Hindlimb muscle (tissue), 1 donor: ENCODE data around the gene FBXW12. TPM values are rescaled to one million over a fixed set of nuclear protein-coding genes. Genes with fewer than 3 reads are reported as not detected.

Experiments used
- DNase-seq: peaks from one replicate; pipeline ENCODE4 v3.0.0-alpha.2; 2013
- polyA plus RNA-seq: library from polyadenylated mRNA; unstranded; fragments of 120-200 nt; gene quantifications from one replicate; pipeline ENCODE4 v1.2.1, GENCODE V29; 2013; ENCODE audit not compliant: insufficient read length

FBXW12 gene
- polyA plus RNA-seq, 1 donor, result 0.14 TPM

DNA sequence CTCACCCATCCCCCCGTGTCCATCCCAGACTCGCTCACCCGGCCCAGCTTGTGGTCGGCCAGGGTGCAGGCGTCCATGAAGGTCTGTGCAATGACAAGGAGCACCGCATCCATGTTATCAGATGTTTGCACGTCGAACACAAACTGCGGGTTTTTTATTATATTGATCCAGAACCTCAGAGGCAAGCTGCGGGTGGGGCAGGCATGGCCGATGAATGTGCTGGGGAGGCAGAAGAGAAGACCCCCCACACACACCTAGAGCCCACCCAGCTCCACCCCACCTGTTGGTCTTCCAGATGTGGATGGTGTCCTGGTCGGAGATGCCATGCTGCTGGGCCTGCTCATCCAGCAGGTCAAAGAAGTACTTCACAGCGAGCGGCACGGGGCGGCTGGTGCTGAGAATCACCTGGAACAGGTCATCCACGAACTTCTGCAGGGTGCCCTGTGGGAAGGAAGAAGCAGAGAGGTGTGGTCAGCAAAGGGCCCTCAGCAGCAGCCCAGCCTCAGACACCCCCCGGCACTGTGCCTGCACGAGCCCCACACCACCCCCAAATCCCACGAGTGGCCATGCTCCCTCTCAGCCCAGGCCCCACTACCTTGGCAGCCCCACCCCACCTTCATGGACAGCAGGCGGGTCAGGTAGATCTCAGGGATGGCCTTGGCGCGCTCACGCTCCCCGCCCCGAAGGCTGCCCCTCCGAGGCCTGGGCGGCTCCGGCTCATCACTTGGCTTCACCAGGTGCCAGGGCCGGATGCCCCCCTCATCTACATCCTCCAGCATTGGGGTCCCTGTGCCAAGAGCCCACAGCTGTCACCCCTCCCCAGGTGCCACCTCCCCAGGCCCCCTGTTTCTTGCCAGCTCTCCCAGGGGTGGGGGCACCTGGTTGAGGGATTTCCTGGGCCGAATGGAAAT is 37.5 kb downstream of the FBXW12 start:
- DNase-seq, result no peak

DNA sequence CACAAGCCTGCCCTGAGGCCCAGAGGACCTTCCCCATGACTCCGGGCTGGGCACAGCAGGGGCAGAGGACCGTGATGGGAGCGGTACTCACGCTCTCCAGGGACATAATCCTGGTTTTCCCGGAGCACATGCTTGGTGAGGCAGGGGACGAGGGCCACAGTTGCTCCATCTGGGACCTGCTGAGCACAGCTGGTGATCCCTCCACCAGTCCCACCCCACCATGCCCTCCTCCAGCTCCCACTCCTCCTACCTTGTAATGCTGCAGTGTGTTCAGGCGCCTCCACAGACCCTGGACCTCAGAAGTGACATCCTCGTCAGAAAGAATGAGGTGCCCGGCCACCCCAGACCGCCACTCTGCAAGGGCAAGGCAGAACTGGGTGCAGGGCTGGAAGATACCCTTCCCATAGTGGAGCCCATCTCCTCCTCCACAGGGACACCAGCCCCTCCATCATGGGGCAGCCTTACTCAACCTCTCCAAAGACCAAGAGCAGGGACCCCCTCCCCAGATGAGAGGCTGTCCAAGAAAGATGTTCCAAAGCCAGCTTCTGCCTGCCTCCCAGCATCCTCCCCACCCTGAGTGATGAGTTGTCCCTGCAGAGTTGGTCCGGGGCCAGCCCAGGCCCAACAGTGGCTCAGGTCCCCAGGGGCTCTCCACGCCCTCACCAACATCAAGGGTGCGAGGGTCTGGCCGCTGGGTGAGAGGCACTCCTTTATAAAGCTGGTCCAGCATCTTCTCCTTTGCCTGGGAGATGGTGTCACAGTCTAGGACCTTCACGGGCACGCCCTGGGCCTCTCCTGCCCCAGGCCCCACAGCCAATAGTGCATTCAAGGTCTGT is 38.4 kb downstream of the FBXW12 start:
- DNase-seq, result no peak

DNA sequence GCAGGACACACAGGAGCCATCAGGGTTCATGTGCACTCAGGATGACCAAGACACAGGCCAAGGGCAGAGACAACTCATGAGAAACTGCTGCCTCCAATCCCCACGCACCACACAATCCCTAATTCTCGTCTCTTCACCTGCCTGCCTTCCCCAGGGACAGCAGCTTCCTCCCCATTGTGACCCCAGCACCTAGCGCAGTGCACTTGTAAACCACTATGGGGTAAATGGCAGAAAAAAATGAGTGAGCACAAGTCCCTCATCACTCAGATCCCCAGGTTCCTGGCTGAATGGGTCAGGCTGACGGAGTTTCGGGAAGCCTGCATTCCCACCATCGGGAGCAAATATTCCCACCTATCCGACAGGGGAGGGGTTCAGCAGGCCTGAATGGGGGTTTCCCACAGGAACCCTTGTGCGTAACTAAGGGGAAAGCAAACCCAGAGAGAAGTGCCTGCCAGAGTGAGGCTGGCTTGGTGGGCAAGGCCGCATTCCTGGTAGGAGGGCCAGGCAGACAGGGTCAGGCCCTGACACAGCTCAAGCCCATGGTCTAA is 39.1 kb downstream of the FBXW12 start:
- DNase-seq, result no peak

DNA sequence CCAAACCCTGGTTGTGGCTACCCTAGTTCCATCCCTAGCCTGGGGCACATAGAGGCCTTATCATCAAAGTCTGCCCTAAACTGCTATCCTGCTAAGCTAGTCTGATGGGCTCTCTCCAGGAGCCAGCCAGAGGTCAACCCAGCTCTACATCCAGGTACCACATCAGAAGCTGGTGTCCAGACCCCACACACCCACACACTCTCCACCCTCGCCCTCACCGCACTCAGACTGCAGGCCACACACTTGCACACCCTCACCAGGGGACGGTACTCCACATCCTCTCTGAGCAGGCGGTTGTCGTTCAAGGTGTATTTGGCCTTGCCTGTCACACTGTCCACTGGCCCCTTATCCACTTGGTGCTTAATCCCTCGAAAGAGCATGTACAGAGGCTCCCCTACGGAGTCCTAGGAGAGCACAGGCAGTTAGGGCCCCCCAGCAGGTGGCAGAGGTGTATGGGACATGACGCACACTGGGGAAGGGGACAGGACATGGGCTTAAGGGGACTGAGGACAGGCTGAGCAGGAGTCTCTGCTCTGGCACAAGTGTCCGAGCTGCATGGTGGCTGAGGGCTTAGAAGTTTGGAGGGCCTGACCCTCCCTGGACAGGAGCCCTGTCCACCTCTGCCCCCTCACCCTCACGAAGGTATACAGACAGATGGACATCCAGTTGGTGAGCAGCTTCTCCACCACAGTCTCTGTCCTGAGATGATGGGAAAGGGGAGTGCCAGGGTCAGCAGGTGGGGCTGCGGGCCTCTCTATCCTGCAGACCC is 39.8 kb downstream of the FBXW12 start:
- DNase-seq, result no peak

DNA sequence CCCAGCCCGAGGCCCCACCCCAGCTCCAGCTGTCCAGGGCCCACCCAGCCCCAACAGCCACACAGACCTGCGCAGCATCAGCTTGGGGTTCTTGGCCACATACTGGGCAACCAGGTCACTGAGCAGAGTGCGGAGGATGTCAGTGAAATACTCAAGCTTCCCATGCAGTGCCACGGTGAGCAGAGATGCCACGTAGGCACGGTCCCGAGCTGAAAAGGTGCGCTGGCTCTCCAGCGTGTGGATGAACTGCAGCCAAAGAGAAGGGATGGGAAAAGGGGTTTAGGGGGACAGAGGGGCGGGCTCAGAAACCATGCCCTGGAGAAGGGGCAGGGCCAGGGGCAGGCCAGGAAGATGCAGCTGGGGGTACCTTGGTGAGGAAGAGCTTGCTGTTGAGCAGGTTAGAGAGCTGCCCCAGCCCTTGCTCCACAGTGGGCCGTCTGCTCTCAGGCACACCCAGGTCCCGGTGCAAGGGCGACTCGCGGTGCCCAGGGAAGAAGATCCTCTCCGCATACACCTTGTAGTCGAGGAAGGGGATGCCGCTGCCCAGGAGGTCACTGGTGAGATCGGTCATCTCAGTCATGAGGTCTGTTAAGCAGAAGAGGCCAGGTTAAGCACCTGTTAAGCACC is 40.5 kb downstream of the FBXW12 start:
- no peak for DNase-seq

DNA sequence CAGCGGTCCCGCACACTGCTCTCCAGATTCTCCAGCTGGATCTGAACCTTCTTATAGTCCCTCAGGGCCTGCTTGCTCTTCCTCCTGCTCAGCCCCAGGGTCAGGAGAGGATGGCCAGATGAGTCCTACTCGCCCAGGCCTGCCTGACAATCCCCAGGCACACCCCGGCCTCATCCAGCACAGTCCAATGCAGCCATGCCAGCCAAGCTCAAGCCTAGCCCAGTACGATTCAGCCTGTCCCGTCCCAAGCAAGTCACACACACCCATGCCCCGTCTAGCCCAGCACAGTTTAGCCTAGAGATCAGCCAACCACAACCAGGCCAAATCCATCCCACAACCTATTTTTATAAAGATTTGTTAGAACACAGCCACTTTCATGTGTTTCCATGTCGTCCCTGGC is 41.1 kb downstream of the FBXW12 start:
- no peak for DNase-seq

DNA sequence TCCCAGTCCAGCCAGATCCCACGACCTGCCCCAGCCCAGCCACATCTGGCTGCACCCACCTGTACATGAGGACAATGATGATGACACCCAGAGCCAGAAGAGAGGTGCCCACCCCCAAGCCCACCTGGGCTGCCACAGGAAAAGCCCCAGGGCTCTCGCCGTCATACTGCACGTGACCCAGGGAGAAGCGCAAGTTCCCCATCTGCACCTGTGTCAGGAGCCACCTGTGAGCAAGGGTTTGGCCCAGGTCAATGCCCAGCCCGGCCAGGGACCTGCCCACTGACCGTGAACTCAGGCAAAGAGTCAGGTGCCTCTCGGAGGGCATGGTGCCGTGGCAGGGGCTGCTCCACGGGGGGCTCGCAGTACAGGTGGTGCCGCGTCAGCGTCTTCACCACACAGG is 41.6 kb downstream of the FBXW12 start:
- DNase-seq, result no peak

DNA sequence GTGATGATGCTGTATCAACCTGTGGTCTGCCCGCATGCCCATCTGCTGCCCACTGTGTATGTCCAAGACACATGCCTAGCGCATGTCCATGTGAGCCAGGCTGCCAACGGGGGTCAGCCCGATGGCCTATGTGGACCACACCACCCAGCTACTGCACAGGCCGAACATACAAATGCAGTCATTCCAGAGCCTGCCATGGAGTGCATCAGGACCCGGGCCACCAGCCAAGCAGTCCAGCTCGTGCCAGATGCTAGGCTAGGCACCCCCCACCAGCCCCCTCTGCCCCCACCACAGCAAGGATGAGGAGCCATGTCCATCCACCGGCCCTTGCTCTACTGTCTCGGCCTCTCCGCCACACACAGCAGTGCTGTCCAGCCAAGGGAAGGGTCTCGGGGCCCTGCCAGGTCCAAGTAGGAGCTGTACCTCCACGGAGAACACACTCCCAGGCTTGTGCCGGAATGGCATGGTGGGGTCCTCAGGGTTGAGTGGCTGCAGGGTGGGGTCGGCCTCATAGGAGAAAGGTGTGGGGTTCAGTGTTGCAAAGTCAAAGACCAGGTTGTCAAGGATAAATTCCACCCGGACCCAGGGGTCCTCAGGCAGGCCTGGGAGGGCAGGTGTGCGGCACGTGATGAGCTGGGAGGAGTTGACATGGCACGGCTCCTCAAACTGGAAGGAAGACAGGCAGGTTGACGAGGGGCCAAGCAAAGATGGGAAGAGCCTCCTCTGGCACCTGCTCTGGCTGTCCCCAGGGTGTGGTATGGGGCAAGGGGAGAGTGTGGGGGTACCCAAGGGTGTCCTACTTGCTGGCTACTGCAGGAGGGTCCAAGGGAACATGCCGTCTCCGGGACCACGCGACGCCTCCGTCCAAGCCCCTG is 42.6 kb downstream of the FBXW12 start:
- DNase-seq, result no peak

DNA sequence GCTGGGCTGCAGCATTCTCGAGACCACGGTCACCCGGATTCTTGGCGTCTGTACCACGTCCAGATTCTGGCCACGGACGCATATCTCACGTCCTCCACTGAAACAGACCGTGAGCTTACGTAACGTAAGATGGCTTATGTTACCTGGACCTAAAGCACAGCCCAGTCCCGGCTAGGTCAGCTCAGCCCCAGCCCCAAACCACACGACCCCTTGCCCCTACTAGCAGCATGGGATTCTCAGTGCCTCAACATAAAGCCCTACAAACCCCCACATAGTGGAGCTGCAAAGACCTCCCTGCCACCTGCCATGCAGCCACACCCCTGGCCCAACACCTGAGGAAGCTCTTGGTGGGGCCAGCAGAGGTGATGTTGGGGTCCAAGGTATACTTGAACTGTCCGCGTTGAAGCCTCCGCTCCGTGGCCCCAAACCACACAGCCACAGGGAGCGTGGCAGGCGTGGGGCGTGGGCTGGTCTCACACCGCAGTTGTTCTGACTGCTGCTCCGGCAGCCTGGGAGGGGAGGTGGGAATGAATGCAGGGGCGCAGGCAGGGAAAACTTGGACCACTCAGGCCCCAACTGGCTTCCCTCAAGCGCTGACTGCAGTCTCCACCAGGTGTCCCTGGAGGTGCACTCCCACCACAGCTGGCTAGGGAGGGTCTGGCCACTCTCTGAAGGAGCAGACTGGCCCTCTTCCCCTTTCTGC is 43.4 kb downstream of the FBXW12 start:
- DNase-seq, result no peak

DNA sequence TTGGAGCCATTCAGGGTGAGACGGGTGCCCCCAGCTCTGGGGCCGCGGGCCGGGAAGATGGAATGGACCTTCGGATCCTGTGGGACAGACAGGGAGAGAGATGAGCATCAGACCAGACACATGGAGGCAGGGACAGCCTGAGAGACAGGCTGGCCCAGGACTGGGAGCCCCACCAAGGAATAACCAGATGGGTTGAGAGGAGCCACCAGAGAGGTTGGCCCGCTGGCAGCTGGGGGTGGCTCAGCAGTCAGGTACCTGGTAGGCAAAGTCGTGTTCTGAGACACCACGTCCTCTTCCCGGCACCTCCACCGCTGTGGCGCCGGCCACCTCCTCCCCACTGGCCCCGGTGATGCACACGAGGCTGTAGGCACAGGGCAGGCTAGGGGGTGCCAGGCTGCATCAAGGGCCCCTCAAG is 44.1 kb downstream of the FBXW12 start:
- no peak for DNase-seq

DNA sequence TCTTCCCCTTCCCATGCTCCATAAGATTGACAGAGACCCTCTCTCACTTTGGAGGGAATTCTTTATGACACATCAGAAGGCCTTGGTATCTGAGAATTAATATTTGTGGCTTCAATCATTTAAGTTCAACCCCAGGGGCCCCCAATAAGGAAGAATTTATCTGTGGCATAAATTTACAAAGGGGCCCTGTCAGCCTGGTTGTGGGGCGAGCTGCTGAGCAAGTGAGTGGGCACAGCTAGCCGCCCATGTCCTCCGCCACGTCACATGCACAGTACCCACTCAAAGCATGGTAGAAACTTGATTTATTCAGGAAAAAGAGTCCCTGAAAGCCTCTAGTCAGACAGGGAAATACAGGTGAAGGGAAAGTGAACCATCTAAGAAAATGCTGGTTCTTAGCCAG is 44.5 kb downstream of the FBXW12 start:
- no peak for DNase-seq

DNA sequence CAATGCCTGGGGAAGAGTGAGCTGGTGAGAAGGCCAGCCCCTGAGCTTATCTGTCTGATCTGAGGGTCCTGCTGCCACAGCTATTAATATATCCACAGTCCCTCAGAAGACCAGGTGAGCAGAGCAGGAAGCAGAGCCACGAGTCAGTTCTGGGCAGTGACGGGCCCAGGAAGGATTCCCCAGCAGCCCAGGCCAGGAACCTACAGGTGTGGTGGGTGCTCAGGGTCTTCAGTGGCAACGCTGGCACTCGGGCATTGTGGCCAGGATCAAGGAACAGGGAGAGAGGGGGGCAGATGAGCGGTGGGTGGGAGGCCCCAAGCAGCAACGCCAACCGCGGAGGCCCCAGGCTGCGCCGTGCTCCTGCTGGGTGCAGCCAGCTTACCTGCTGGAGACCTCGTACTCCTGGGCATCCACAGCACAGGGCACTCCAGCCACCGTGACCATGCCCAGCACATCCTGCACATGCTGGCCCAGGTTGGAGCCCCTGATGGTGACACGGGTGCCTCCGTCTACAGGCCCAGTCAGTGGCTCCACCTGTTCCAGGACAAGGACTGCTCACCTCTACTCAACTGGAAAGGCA is 45.6 kb downstream of the FBXW12 start:
- DNase-seq, result no peak

DNA sequence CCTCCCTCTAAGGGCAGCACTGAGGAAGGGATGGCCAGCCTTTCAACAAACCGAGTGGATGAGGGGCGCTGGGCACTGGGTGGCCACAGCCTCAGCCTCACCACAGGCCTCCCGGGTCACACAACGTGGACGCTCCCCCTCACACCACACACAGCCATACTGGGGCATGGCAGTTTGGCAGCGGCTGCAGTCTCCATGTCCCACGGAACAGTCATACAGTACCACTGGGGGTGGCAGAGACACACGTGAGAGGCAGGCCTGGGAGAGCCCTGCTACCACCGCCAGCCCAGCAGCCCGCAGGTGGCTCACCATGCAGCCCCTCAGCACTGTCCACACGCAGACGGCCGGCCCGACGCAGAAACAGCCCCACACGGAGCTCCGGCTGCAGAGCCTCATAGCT is 46.1 kb downstream of the FBXW12 start:
- DNase-seq, result no peak

DNA sequence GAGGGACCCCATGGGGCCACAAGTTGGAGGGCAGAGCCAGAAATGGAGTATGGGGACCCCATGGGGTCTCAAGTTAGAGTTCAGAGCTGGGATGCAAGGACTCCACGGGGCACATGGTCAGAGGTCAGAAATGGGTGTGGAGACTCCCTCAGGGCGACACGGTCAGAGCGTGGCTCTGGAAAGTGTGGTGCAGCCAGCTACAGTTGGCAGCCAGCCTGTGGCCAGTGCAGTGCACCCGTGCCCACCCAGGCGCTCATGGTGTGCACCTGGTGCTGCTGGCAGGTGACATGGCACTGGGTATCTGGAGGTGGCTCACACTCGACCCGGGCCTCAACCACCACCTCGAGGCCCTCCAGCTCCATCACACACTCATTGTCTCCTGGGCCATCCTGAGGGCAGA is 46.6 kb downstream of the FBXW12 start:
- no peak for DNase-seq

DNA sequence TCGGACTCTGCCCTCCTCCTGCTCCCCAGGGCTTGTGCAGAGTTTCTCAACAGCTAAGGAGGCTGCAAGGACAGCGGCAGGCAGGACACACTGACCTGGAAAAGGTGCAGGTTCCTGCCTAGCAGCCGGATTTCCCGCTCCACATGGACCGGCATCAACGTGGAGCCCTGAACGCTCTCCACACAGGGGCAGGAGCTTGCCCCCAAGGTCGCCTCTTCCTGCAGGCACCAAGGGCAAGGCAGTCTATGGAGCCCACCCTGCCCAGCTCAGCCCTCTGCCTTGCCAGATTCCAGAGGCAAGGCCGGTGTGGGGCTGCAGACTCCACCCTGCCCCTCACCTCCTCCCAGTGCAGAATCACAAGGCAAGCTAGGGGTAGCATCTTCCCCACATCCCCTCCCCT is 47.1 kb downstream of the FBXW12 start:
- no peak for DNase-seq

DNA sequence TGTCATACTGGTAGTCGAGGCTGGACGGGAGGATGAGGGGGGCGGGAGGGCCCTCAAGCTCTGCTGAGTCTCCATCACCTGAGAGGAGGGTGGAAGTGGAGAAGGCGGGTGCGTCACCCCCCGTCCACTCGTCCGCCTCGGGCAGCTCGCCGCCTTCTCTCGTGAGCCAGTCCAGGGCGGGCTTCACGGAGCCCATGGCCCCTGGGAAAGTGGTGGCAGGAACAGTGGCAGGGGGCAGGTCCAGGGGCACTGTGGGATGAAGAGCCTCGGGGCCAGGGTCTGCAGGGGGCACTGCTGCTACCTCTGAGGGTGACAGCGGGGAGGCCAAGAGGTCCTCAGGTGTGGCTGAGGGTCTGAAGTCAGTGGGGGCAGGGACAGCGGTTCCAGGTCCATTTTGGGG is 47.6 kb downstream of the FBXW12 start:
- DNase-seq, result no peak

DNA sequence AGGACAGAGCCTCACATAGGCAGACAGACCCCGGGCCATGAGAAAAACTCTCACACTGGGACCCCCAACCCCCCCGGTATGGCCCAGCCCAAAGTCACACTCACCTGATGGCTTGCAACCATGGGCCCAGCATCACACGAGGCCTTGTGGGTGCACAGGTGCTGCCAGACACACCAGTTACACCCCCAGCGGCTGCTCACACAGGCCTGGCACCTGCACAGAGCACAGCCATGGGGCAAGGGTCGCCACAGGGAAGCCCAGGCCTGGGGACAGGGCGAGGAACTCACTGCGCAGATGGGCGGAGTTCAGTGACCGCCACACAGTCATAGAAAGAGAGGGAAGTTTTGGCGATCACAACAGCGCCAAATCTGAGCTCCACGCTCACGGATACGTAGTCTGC is 48.5 kb downstream of the FBXW12 start:
- DNase-seq, result no peak

DNA sequence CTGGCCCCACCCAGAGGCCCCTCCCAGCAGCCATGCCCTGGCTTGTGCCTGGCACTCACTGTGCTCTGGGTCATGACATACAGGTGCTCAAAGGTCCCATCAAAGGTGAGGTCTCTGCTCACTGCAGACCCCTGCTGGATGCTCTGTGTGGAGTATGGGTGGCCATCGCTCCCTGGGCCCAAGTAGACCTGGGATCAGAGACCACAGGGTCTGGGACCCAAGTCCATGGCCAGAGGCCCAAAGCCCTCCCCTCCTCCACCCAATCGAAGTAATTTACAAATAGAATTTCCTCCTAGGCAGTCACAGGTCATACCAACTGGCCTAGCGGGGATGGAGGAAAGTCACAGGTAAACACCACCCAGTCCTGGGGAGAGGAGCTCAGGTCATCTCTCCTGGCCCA is 50.3 kb downstream of the FBXW12 start:
- DNase-seq, result no peak

DNA sequence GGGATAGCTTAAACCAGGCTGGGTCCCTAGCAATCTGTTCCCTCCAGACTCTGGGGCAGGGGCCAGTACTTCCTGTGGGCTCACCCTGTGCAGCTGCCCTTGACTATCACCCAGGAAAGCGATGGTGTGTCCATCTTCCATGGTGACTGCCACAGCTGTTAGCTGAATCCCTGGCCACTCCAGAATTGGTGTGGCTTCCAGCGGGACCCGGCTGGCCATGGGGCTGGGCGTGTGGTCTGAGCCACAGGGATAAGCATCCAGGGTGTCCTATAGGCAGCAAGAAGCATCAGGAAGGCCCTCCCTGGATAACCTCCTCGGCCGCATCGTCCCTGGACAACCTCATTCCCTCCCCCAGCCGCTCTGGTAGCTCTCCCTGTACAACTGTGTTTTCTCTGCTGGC is 50.7 kb downstream of the FBXW12 start:
- DNase-seq, result no peak

DNA sequence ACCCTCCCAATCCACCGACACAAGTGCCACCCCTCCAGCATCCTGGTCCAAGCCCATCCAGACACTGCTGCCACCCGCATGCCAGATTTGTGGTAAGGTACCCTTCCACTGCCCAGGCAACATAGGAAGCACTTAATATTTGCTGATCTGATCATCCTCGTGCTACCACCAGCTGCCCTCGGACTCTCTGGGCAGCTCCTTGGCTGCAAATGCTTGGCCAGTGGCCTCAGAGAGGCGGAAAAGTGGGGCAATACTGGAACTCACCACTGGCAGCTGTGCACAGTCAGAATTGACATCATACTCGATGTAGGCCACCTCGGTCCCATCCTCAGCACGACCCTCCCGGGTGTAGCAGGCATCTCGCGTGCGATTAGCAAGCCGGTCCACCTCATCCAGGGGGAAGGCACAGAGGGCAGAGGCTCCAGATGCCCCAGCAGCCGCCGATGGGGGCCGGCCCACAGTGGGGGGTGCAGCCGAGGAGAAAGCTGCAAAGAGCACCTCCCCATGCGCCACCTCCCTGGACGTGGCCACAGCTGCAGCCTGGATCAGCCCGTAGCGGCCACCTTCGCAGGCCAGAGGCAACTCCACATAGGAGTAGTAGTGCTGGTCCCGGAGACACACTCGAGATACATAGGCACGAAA is 51.3 kb downstream of the FBXW12 start:
- no peak for DNase-seq
